ENCODE results near the gene TNRC6C.

Gene TNRC6C

GRCh38 chr17:78048346-78049292 lies 90.1 kb downstream of the TNRC6C start:
- no peak for TF ChIP-seq CTCF (IDR thresholded peaks at IDR 0.05; ENCODE audit: low read depth, low read length)
- no peak for DNase-seq (ENCODE audit: extremely low read depth, low read depth)

GRCh38 chr17:78049609-78050008 lies 91.1 kb downstream of the TNRC6C start:
- no peak for TF ChIP-seq CTCF (IDR thresholded peaks at IDR 0.05; ENCODE audit: low read depth, low read length)

GRCh38 chr17:78051186-78051972 lies 92.9 kb downstream of the TNRC6C start:
- no peak for TF ChIP-seq CTCF (IDR thresholded peaks at IDR 0.05; ENCODE audit: low read depth, low read length)
- no peak for DNase-seq (ENCODE audit: extremely low read depth, low read depth)

More at GRCh38 chr17:78049609-78050008, 91.1 kb downstream of the TNRC6C start:
- DNase-seq (ENCODE audit: extremely low read depth, low read depth): no peak

- DNase-seq (ENCODE audit: extremely low read depth, low read depth): no peak
- TF ChIP-seq CTCF (IDR thresholded peaks at IDR 0.05; ENCODE audit: low read depth, low read length): no peak
Observed at GRCh38 chr17:78053777-78054468, 95.4 kb downstream of the TNRC6C start.

- DNase-seq (ENCODE audit: extremely low read depth, low read depth): no peak
Observed at GRCh38 chr17:78057113-78057740, 98.7 kb downstream of the TNRC6C start.

GRCh38 chr17:78058001-78058400 lies 99.5 kb downstream of the TNRC6C start:
- no peak for TF ChIP-seq CTCF (IDR thresholded peaks at IDR 0.05; ENCODE audit: low read depth, low read length)
- DNase-seq (ENCODE audit: extremely low read depth, low read depth): no peak

More at GRCh38 chr17:78057113-78057740, 98.7 kb downstream of the TNRC6C start:
- TF ChIP-seq CTCF (IDR thresholded peaks at IDR 0.05; ENCODE audit: low read depth, low read length): no peak
